Measurements from ENCODE around the gene PITX1.

The PITX1 gene

DNA sequence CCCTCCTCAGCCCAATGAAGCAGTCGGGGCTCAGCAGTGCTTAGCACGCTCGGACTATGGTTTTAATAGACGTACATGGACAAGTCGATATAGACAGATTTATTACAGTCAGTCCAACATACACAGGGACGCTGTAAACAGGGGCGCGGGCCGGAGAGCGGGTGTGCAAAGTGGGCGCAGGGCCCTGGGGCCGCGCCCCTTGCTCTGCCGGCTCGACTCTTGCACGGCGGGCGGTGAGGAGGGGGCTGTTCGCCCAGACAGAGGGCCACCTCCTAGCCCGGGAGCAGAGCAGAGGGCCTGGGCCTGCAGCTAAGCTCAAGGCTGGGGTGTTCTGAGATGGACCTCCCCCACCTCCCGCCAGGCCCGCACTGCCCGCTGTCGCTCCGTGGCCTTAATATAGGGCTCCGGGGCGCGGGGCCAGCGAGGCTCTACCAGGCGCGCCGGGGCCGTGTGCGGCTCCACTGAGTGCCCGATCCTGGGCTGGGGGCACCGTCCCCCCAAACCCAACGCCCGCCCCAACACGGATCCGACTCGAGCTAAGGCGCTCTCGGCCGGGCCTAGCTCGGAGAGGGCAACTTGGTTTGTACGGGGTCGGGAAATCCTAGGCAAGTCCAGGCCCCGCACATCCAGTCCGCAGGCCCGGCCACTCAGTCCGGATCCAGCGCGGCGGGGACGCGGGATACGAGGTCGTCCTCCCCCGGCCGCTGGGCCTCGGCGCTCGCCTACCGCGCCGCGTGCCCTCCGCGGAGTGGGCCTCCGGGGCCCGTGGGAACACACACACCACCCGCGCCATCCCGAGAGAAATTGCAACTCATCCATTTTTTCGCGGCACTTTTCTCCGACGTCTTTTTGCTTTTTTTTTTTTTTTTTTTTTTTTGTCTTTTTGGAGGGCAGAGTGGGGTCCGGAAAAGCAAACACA is 6.1 kb downstream of the PITX1 start:
- DNase-seq: no peak

DNA sequence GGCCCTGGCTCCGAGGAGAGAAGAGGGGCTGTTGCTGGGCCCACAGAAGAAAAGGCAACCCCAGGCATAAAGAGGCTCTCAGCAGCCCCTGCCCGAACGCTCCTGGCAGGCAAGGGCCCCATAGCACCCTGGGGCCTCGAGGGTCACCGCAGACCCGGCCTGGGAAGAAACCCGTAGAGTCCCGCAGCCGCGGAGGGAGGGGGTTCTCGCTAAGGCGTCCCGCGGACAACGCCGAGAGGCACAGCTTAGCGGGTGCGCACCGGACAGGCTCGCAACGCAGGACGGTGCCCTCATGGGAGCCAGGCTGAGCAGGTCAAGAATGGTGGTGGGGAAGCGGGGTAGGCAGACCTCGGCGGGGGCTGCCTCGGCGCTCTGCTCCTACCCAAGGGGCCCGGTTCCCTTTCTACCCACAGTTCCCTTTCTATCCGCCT is 6.7 kb downstream of the PITX1 start:
- DNase-seq: no peak

DNA sequence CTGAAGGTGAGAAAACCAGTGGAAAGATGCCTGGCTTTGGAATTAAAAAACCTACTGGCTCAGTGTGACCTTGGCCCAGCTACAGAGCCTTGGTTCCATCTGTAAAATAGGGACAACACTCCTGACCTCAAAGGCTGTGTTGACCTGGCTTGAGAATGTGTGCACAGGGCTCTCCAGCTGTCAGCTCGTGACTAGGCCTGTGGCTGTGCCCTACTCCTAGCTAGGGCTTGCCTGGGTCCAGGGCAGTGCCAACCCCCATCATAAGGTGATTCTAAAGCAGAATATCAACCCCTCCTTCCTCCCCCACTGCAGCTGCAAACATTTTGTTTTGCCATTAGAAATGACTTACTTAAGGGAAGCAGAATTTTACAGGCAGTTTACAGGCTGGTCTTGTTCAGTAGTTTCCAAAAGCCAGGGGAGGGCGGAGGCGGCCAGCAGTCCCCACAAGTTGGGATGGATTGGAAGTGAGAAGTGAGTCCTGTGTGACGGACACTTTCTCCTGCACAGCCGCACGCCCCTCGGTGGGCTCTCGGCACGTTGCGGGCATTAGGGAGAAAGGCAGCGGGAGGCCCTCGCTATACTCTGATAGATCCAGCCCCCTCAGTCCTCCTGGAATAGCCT is 7.3 kb downstream of the PITX1 start:
- DNase-seq: no peak

DNA sequence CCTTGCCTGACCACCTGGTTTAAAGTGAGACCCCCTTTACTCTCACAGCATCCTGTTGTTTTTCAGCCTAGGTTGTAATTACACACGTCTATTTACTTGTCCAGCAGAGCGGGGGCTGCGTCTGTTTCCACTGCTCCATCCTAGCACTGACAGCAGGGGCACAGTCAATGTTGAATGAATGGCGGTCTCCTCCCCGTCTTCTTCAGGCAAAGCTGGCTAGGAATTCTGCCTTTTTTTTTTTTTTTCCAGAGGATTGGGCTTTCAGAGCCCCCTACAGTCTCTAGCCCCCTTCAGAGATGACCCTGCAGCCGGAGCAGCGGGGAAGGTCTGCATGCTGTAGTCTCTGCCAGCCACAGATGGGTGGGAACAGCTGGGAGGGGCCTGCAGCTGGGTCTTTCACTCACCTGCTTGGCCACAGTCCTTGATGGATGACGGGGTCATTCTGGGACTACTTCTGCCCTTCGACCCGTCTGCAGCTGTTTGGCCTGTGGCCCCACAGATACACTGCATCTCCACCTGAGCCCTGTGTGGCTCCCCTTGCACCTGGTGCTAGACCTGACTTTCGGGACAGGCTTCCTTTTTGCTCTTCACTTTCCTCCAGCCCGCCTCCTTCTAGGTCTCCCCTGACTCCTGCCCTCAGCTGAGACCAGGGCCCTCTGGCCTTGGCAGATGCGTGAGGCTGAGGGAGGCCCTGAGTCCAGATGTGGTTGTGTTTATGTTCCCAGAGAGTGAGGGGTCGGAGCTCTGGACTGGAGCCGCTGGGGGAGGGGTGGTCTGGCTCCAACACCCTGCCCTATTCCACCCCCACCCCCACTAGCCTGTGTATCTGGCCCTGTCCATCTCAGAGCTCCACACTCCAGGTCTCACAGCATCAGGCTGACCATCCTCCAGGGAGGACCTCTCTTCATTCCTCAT is 8.0 kb downstream of the PITX1 start:
- no peak for DNase-seq

GRCh38 chr5:135024956-135025729 is 8.9 kb downstream of the PITX1 start:
- no peak for DNase-seq

DNA sequence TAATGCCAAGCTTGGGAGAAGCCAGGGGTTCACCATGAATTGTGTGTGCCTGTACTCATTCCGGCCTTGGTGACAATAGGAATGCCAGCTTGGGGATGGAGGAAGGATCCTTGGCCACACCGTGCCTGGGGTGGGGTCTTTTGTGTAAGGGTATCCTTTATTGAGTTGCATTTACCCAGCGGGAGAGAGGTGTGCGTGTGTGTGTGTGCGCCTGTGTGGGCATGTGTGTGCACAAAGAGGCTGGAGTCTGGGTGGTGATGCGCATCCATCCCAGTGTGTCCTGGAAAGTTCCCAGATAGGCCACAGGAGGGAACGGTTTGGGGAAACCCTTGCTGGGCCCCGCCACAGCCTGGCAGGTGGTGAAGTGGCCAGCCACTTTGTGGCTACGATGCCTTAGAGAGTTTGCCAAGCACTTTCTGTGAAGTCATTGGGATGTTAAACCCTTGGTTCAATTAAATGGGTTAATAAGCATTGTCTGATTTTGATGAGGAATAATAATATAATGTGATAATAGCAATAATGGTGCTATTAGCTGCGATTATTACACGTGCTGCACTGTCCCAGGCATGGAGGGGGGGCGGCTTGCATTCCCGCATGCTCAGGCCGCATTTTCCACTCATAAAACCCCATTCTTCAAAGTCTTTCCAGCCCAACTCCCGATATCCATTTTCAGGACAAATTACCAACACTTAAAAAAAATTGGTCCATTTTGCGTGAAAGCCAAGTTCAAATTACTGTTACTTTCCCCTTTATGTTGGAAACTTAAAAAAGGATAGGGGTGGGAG is 13.7 kb downstream of the PITX1 start:
- DNase-seq: no peak

DNA sequence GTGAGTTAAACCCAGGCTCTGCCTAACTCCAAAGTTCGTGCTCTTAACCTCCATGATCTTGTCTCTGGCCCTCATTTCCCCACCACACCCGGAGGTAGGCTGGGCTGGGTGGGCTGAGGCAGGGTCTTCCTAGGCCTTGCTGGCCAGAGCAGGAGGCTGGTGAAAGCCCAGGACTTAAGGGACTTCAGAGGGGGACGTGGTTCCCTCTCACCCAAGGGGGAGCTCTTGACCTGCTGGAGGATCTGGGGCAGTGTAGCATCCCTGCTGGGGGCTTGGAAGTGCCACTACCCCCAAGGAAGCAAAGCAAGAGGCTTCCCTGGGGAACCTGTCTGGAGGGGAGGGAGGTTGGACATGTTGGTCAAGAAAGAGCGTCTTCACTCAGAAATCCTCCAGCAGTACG is 14.7 kb downstream of the PITX1 start:
- DNase-seq: no peak

GRCh38 chr5:135018457-135018856 is 15.6 kb downstream of the PITX1 start:
- no peak for DNase-seq

GRCh38 chr5:135016861-135017290 is 17.2 kb downstream of the PITX1 start:
- DNase-seq: no peak

DNA sequence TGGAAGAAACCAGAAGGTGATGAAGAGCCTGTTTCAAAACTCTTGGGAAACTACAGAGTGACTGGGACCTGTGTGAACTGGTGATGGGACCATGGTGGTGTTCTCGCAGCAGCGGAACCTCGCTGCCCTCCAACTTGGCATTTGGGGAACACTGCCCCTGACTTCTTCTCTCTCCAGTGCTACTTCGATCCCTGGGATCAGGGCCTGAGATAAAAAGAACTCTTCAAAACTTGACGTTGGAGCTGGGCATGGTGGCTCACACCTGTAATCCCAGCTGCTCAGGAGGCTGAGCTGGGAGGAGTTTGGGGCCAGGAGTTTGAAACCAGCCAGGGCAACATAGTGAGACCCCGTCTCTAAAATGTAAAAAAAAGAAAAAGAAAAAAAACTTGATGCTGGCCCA is 18.1 kb downstream of the PITX1 start:
- no peak for DNase-seq

DNA sequence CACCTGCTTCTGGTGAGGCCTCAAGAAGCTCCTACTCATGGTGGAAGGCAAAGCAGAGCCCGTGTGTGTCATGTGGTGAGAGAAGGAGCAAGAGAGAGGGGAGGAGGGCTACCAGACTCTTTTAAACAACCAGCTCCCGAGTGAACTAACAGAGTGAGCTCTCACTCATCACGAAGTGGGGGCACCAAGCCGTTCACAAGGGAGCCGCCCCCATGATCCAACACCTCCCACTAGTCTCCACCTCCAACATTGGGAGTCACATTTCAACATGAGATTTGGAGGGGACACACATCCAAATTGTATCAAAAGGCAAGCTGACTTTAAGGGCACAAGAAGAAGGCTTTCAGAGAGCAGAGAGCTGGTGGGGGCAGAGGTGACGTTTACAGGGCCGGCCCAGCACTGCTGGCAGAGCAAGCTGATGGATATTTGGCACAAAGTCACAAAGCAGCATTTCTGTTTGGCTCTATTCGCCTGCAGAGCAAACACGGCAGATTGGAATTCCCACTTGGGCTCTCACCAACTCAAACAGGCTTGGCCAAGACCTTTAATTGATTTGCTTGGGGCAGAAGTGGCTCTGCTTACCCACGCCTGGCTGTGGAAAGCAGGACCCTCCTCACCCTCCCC is 20.0 kb downstream of the PITX1 start:
- DNase-seq: no peak

DNA sequence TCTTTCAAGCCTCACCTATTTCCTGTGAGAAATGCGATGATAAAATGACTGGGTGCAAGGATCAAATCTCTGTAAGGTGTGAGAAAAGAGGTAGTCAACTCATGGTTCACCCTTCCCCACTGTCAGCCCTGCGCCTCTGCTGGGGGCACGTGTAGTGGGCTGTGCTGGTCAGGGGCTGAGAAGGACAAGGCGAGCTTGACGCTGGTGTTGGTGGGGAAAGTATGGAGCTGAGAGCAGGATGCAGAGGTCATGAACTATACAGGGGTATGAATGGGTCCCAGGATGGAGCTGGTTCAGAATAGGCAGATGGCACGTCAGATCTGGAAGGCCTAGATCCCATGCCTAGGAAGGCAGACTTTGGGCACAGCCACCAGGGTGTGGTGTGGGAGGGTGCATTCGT is 20.6 kb downstream of the PITX1 start:
- DNase-seq: no peak

DNA sequence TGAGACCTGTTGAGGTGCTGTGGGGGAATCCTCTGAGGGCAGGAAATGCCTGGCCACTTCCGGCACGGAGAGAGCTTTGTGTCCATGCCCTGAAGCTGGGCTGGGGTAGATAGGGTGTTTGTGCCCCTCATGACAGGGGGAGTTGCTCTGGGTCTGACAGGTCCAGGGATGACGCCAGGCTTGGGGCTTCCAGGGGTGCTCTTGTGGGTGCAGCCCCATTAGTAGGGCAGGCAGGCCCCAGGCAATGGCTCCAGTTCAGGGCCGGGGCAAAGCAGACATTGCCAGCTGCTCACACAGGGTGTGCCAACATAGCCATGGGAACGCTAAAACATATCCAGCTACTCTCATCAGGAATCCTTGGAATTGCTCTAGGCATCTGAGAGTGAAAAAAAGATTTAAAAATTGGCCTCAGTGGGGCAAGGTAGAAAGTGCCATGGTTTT is 21.1 kb downstream of the PITX1 start:
- DNase-seq: no peak

DNA sequence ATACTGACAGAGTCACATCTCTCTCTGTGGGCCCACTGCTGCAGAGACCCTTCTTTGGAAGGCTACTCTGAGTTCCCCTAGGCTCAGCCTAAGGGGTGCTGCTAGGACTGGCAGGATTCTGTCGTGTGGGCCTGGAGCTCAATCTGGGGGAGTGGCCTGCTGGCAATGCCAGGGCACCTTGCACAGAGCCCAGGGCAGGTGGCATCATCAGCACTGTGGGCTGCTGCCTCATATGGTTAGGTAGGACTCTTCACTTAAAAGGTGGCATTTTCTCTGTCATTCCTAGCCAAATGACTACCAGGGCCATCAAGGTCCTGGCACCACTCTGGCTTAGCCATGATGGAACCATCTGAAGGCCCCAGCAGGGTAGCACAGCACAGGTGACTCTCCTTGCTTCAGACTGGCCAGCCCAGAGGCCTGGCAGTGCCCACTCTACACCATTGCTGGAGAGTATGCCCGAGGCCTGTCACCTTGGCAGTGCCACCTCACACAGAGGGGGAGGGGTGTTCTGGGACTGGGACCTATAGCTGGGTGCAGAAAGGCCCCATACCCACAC is 21.9 kb downstream of the PITX1 start:
- no peak for DNase-seq

- DNase-seq: no peak
Measured at GRCh38 chr5:135011355-135012032, 22.5 kb downstream of the PITX1 start.

GRCh38 chr5:135010502-135011354 is 23.3 kb downstream of the PITX1 start:
- DNase-seq: no peak

- DNase-seq: no peak
Measured at GRCh38 chr5:135009736-135010501, 24.1 kb downstream of the PITX1 start.
